ENCODE data around the gene TMEM240. TPM values are rescaled to one million over a fixed set of nuclear protein-coding genes. Genes with fewer than 3 reads are reported as not detected.

The TMEM240 gene
- total RNA-seq (2022; extraction: Qiagen RNA extraction), result 0.20 to 0.52 TPM (median 0.37 TPM) in 5 replicates

GRCh38 chr1:1540090-1540817 is at the start of gene TMEM240:
Gene TMEM240 (minus strand): TSS chr1:1540624. CDS start chr1:1540346, 278 bp downstream.

GRCh38 chr1:1574721-1575537 is 34.5 kb upstream of the TMEM240 start, which contains the start of gene SSU72:
Gene SSU72 (minus strand): TSS chr1:1574863. CDS start chr1:1574557, 306 bp downstream.

GRCh38 chr1:1511533-1512285 is 28.7 kb downstream of the TMEM240 start, which contains the start of gene ATAD3A:
Gene ATAD3A (plus strand): TSS chr1:1512162. CDS start chr1:1512269, 107 bp downstream.

Other genes starting within 250 kb of the TMEM240 start
- gene ACAP3, start 232.7 kb downstream of the TMEM240 start, total RNA-seq (2022; extraction: Qiagen RNA extraction), result 5.8 to 17.5 TPM (median 13.1 TPM) in 5 replicates
- 12.1 to 23.7 TPM (median 21.1 TPM) in 5 replicates for gene PUSL1, start 232.0 kb downstream of the TMEM240 start, total RNA-seq (2022; extraction: Qiagen RNA extraction)
- gene INTS11, start 216.0 kb downstream of the TMEM240 start, total RNA-seq (2022; extraction: Qiagen RNA extraction), result 45.7 to 59.9 TPM (median 58.4 TPM) in 5 replicates
- gene CPTP, start 215.8 kb downstream of the TMEM240 start, total RNA-seq (2022; extraction: Qiagen RNA extraction), result 16.0 to 25.5 TPM (median 24.1 TPM) in 5 replicates
- gene TAS1R3, start 209.3 kb downstream of the TMEM240 start, total RNA-seq (2022; extraction: Qiagen RNA extraction), result 0.12 to 0.21 TPM (median 0.17 TPM) in 5 replicates
- 35.7 to 69.6 TPM (median 67.1 TPM) in 5 replicates for gene DVL1, start 191.2 kb downstream of the TMEM240 start, total RNA-seq (2022; extraction: Qiagen RNA extraction)
- gene MXRA8, start 182.1 kb downstream of the TMEM240 start, total RNA-seq (2022; extraction: Qiagen RNA extraction), result 0.07 to 0.29 TPM (median 0.12 TPM) in 4 of 5 replicates, not detected in the other
- gene AURKAIP1, start 165.4 kb downstream of the TMEM240 start, total RNA-seq (2022; extraction: Qiagen RNA extraction), result 116 to 165 TPM (median 153 TPM) in 5 replicates
- gene CCNL2, start 141.3 kb downstream of the TMEM240 start, total RNA-seq (2022; extraction: Qiagen RNA extraction), result 29.8 to 55.4 TPM (median 47.5 TPM) in 5 replicates
- 122 to 160 TPM (median 123 TPM) in 5 replicates for gene MRPL20, start 133.3 kb downstream of the TMEM240 start, total RNA-seq (2022; extraction: Qiagen RNA extraction)
- 0.05 TPM in 1 of 5 replicates, not detected in the others for gene ANKRD65, start 119.3 kb downstream of the TMEM240 start, total RNA-seq (2022; extraction: Qiagen RNA extraction)
- 4.2 to 13.3 TPM (median 12.5 TPM) in 5 replicates for gene VWA1, start 104.9 kb downstream of the TMEM240 start, total RNA-seq (2022; extraction: Qiagen RNA extraction)
- not detected in 5 replicates for gene ATAD3C, start 90.9 kb downstream of the TMEM240 start, total RNA-seq (2022; extraction: Qiagen RNA extraction)
- 1.7 to 3.2 TPM (median 2.8 TPM) in 5 replicates for gene ATAD3B, start 68.9 kb downstream of the TMEM240 start, total RNA-seq (2022; extraction: Qiagen RNA extraction)
- 25.4 to 40.1 TPM (median 36.8 TPM) in 5 replicates for gene ATAD3A, start 28.5 kb downstream of the TMEM240 start, total RNA-seq (2022; extraction: Qiagen RNA extraction)
- 89.6 to 116 TPM (median 106 TPM) in 5 replicates for gene SSU72, start 34.2 kb upstream of the TMEM240 start, total RNA-seq (2022; extraction: Qiagen RNA extraction)
- gene FNDC10, start 59.5 kb upstream of the TMEM240 start, total RNA-seq (2022; extraction: Qiagen RNA extraction), result 4.8 to 10.5 TPM (median 8.4 TPM) in 5 replicates
- gene MIB2, start 74.9 kb upstream of the TMEM240 start, total RNA-seq (2022; extraction: Qiagen RNA extraction), result 7.5 to 18.7 TPM (median 16.1 TPM) in 5 replicates
- gene MMP23B, start 91.5 kb upstream of the TMEM240 start, total RNA-seq (2022; extraction: Qiagen RNA extraction), result 0.46 to 0.79 TPM (median 0.61 TPM) in 4 of 5 replicates, not detected in the other
- 21.9 to 26.1 TPM (median 25.6 TPM) in 5 replicates for gene CDK11B, start 118.4 kb upstream of the TMEM240 start, total RNA-seq (2022; extraction: Qiagen RNA extraction)
- gene SLC35E2B, start 152.2 kb upstream of the TMEM240 start, total RNA-seq (2022; extraction: Qiagen RNA extraction), result 8.4 to 13.9 TPM (median 13.2 TPM) in 5 replicates
- 15.4 to 25.1 TPM (median 21.7 TPM) in 5 replicates for gene CDK11A, start 183.7 kb upstream of the TMEM240 start, total RNA-seq (2022; extraction: Qiagen RNA extraction)
- 27.1 to 39.9 TPM (median 37.2 TPM) in 5 replicates for gene NADK, start 237.8 kb upstream of the TMEM240 start, total RNA-seq (2022; extraction: Qiagen RNA extraction)

Data from A549 treated with dexamethasone at 1 μM for 4 hours (cell line).